Measurements from ENCODE around the gene XYLT1.

The XYLT1 gene

DNA sequence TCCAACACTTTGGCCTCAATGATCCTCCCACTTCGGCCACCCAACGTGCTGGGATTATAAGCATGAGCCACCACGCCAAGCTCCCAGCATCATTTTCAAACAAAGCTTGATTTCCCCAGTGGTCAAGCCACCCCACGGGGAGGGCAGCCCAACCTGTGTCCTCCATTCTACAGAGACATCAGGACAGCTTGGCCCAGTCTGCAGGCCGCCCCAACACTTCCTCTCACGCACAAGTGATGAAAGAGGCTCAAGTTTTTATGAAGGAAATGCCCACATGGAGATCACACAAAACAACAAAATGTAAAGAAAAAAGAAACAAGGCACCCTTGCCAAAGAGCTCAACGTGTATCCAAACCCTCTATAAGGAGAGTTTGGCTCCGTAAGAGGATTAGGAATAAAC lies 112.4 kb downstream of the XYLT1 start:
- DNase-seq (ENCODE audit: low read depth) = no peak
- H3K4me3 ChIP-seq (ENCODE audit: low read length) = no peak overlapping the region
- TF ChIP-seq, protein P1, sequence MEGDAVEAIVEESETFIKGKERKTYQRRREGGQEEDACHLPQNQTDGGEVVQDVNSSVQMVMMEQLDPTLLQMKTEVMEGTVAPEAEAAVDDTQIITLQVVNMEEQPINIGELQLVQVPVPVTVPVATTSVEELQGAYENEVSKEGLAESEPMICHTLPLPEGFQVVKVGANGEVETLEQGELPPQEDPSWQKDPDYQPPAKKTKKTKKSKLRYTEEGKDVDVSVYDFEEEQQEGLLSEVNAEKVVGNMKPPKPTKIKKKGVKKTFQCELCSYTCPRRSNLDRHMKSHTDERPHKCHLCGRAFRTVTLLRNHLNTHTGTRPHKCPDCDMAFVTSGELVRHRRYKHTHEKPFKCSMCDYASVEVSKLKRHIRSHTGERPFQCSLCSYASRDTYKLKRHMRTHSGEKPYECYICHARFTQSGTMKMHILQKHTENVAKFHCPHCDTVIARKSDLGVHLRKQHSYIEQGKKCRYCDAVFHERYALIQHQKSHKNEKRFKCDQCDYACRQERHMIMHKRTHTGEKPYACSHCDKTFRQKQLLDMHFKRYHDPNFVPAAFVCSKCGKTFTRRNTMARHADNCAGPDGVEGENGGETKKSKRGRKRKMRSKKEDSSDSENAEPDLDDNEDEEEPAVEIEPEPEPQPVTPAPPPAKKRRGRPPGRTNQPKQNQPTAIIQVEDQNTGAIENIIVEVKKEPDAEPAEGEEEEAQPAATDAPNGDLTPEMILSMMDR (IDR thresholded peaks at IDR 0.05; ENCODE audit: insufficient read depth, low read depth, low read length, missing control alignments) = no peak

DNA sequence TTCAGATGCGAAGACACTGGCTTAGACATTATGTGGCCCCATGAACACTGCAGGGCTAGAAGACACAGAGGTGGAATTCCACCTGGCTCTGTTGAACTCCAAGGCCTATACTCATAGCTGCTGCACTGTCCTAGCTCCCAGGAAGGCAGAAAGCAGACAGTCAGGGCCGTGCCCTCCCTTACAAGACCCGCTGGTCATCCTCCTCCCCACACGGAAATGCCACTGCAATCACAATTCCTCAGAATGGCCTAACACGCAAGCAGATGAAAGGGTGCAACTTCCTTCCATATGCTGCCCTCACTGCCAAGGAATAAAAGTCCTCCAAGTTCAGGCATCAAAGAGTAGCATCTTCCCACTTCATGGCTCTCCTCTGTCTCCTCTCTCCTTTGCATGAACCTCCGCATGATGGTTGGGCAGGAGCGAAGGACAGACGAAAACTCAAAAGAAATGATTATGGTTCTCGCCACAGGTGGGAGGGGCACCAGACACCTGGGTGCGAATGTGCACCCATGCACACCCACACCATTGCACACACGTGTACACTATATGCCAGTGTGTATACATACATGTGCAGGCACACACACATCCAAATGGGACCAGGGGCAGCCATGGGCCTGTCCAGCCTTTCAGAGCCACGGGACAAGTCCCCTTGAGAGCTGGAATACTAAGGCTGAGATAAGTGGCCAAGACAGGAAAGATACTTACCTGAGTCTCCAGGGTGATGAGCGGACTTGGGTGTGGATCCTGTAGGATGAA lies 113.3 kb downstream of the XYLT1 start:
- TF ChIP-seq, protein P1 (IDR thresholded peaks at IDR 0.05; ENCODE audit: insufficient read depth, low read depth, low read length, missing control alignments) = no peak
- no peak overlapping the region for H3K4me3 ChIP-seq (ENCODE audit: low read length)
- DNase-seq (ENCODE audit: low read depth) = no peak

DNA sequence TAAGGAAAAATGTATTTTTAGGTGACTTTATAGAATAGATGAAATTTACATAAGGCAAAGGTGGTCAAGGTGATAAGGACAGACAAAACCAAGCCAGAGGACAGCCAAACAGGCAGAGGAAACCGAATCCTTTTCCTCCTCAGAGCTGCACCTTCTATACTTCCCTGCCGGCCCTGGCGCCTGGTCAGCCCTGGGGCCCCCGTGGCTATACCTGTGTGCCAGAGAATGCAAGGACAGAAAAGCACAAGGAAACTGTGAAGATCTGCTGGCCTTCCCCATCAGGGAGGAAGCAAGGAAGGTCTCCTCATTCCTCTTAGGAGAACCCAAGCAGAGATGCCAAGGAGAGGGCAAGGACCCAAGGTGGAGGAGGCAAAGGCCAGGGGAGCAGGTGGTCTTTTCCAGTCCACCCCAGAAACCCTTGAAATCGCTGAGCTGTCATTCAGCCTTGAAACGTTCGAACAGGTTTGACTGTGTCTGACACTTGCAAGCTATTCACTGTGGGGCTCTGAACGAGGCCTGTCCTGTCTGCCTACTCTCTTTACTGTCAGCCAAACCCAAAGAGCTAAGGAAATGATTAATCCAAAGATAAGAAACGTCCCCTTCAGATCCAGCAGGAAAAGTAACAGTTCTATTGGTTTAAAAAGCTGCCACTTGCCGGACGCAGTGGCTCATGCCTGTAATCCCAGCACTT lies 114.4 kb downstream of the XYLT1 start:
- H3K4me3 ChIP-seq (ENCODE audit: low read length) = no peak overlapping the region
- DNase-seq (ENCODE audit: low read depth) = no peak
- TF ChIP-seq, protein P1 (IDR thresholded peaks at IDR 0.05; ENCODE audit: insufficient read depth, low read depth, low read length, missing control alignments) = no peak

DNA sequence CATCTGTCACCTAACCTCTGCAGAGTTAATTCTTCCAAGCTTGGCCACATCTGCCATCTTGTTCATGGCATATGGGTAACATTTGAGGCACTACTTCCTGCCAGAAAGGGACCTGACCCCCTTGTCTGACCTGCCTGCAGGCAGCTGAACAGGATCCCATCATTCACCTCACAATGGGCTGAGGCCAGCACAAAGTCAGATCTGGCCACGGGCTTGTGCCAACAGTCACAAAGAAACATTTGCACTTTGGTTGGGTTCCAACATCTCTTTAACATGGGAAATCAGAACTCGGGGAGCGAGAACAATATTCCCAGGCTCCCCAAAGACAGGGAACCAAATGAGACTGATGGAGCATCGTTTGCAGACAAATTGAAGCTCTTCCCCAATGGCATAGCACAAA lies 116.1 kb downstream of the XYLT1 start:
- DNase-seq (ENCODE audit: low read depth) = no peak
- TF ChIP-seq, protein P1 (IDR thresholded peaks at IDR 0.05; ENCODE audit: insufficient read depth, low read depth, low read length, missing control alignments) = no peak
- H3K4me3 ChIP-seq (ENCODE audit: low read length) = no peak overlapping the region

DNA sequence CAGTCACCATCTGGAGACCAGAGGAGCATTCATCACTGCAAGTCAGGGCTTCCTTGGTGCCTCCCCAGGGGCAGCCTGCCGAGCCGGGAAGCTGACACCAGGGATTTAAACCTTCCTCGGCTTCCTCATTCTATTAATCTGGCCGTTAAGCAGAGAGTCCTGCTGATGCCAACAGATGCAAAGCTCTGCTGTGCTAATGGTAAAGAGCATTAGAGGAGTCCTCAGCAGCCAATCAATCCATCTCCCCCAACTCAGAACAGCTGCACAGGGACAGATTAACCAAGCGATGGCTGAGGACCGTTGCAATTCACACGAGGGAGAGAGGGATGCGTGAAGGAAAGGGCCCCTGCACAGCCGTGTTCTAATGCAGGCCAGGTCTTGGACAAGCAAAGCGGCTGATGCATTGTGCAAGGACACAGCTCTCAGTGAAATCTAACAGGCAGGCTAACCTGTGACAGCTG lies 116.6 kb downstream of the XYLT1 start:
- TF ChIP-seq, protein P1 (IDR thresholded peaks at IDR 0.05; ENCODE audit: insufficient read depth, low read depth, low read length, missing control alignments) = no peak
- DNase-seq (ENCODE audit: low read depth) = no peak
- no peak overlapping the region for H3K4me3 ChIP-seq (ENCODE audit: low read length)

DNA sequence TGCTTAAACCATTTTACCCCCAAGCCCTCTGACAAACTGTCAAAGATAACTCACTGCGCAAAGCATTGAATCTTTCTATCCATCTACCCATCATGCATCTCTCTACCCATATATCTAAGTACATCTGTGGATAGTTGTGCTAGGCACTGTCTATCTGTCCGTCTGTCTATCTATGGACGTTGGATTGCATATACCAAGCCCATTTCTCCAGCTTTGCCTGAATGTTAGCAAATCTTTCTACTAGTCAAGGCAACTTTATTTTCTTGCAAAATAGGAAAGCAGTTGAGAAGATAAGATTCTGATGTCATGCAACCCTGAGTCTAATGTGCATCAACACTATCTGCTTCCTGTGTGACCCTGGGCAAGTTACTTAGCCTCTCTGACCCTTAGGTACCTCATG lies 117.2 kb downstream of the XYLT1 start:
- TF ChIP-seq, protein P1 (IDR thresholded peaks at IDR 0.05; ENCODE audit: insufficient read depth, low read depth, low read length, missing control alignments) = no peak
- DNase-seq (ENCODE audit: low read depth) = no peak

More for the DNA sequence above, 117.2 kb downstream of the XYLT1 start:
- no peak overlapping the region for H3K4me3 ChIP-seq (ENCODE audit: low read length)
